WTC11 (cell line): ENCODE measurements around the gene GNS.

Experiments
- CREB1 ChIP-seq: sonication (generic); formaldehyde crosslinking; IDR thresholded peaks from 2 replicates; pipeline ENCODE4 v1.8.0; 2023; ENCODE audit warnings: mild to moderate bottlenecking, missing genetic modification reagents
- ESRRA ChIP-seq: sonication (generic); formaldehyde crosslinking; IDR thresholded peaks from 2 replicates; pipeline ENCODE4 v1.8.1; 2022; ENCODE audit warnings: mild to moderate bottlenecking, missing genetic modification reagents, borderline replicate concordance
- NR1H2 ChIP-seq: sonication (generic); formaldehyde crosslinking; IDR thresholded peaks from 2 replicates; pipeline ENCODE4 v1.9.0; 2021; ENCODE audit warnings: mild to moderate bottlenecking, moderate library complexity, missing genetic modification reagents
- RELA ChIP-seq: sonication (generic); formaldehyde crosslinking; IDR thresholded peaks from 2 replicates; pipeline ENCODE4 v1.8.1; 2022; ENCODE audit warnings: missing genetic modification reagents, mild to moderate bottlenecking, borderline replicate concordance
- ZBTB21 ChIP-seq: sonication (generic); formaldehyde crosslinking; IDR thresholded peaks from 2 replicates; pipeline ENCODE4 v1.8.1; 2023; ENCODE audit warnings: mild to moderate bottlenecking, missing genetic modification reagents, borderline replicate concordance
- ZNF232 ChIP-seq: sonication (generic); formaldehyde crosslinking; IDR thresholded peaks from 2 replicates; pipeline ENCODE4 v1.8.0; 2022; ENCODE audit warnings: mild to moderate bottlenecking, missing genetic modification reagents
- TF ChIP-seq, protein P1 (sequence below): fragments of 200-600 bp; IDR thresholded peaks from 2 replicates; pipeline ENCODE4 v1.8.0; 2022; ENCODE audit warnings: antibody characterized with exemption
- TF ChIP-seq, protein P2 (sequence below): sonication (generic); formaldehyde crosslinking; IDR thresholded peaks from 2 replicates; pipeline ENCODE4 v1.8.1; 2022; ENCODE audit warnings: low read depth, missing genetic modification reagents, borderline replicate concordance
- TF ChIP-seq, protein P3 (sequence below): sonication (generic); formaldehyde crosslinking; IDR thresholded peaks from 2 replicates; pipeline ENCODE4 v1.8.0; 2023; ENCODE audit warnings: missing genetic modification reagents, mild to moderate bottlenecking, borderline replicate concordance
- TF ChIP-seq, protein P4 (sequence below): sonication (generic); formaldehyde crosslinking; IDR thresholded peaks from 2 replicates; pipeline ENCODE4 v1.8.0; 2022; ENCODE audit warnings: mild to moderate bottlenecking, missing genetic modification reagents
- TF ChIP-seq, protein P5 (sequence below): sonication (generic); formaldehyde crosslinking; conservative IDR thresholded peaks from 2 replicates; pipeline ENCODE4 v1.8.1; 2023; ENCODE audit warnings: mild to moderate bottlenecking, low read depth, missing genetic modification reagents, moderate library complexity
- TF ChIP-seq, protein P6 (sequence below): sonication (generic); formaldehyde crosslinking; IDR thresholded peaks from 2 replicates; pipeline ENCODE4 v1.8.0; 2023; ENCODE audit warnings: missing genetic modification reagents

DNA sequence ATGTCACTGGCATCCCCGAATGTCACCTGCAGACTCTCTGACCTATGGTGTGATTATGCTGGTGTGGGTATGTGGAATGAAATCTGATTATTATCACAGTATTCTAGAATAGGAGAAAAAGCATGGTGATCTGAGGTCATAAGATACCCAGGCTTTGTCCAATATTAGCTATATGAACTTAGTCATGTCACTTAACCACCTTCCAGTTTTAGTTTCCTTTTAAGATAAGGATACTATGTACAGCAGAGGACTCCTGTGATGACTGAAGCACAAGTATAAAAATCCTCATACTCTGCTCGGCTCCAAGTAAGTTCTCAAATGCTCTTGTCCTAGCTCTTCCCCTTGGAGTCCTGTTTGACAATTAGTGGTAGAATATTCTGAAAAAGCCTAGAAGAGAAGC is 2.8 kb downstream of the GNS start:
- TF ChIP-seq, protein P1, sequence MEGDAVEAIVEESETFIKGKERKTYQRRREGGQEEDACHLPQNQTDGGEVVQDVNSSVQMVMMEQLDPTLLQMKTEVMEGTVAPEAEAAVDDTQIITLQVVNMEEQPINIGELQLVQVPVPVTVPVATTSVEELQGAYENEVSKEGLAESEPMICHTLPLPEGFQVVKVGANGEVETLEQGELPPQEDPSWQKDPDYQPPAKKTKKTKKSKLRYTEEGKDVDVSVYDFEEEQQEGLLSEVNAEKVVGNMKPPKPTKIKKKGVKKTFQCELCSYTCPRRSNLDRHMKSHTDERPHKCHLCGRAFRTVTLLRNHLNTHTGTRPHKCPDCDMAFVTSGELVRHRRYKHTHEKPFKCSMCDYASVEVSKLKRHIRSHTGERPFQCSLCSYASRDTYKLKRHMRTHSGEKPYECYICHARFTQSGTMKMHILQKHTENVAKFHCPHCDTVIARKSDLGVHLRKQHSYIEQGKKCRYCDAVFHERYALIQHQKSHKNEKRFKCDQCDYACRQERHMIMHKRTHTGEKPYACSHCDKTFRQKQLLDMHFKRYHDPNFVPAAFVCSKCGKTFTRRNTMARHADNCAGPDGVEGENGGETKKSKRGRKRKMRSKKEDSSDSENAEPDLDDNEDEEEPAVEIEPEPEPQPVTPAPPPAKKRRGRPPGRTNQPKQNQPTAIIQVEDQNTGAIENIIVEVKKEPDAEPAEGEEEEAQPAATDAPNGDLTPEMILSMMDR: no peak
- no peak for TF ChIP-seq CREB1 (CRISPR knock-in tag)
- no peak for TF ChIP-seq NR1H2 (CRISPR knock-in tag)
- TF ChIP-seq ZBTB21 (CRISPR knock-in tag): no peak
- TF ChIP-seq, protein P2, sequence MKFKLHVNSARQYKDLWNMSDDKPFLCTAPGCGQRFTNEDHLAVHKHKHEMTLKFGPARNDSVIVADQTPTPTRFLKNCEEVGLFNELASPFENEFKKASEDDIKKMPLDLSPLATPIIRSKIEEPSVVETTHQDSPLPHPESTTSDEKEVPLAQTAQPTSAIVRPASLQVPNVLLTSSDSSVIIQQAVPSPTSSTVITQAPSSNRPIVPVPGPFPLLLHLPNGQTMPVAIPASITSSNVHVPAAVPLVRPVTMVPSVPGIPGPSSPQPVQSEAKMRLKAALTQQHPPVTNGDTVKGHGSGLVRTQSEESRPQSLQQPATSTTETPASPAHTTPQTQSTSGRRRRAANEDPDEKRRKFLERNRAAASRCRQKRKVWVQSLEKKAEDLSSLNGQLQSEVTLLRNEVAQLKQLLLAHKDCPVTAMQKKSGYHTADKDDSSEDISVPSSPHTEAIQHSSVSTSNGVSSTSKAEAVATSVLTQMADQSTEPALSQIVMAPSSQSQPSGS (CRISPR knock-in tag): no peak
- TF ChIP-seq, protein P3, sequence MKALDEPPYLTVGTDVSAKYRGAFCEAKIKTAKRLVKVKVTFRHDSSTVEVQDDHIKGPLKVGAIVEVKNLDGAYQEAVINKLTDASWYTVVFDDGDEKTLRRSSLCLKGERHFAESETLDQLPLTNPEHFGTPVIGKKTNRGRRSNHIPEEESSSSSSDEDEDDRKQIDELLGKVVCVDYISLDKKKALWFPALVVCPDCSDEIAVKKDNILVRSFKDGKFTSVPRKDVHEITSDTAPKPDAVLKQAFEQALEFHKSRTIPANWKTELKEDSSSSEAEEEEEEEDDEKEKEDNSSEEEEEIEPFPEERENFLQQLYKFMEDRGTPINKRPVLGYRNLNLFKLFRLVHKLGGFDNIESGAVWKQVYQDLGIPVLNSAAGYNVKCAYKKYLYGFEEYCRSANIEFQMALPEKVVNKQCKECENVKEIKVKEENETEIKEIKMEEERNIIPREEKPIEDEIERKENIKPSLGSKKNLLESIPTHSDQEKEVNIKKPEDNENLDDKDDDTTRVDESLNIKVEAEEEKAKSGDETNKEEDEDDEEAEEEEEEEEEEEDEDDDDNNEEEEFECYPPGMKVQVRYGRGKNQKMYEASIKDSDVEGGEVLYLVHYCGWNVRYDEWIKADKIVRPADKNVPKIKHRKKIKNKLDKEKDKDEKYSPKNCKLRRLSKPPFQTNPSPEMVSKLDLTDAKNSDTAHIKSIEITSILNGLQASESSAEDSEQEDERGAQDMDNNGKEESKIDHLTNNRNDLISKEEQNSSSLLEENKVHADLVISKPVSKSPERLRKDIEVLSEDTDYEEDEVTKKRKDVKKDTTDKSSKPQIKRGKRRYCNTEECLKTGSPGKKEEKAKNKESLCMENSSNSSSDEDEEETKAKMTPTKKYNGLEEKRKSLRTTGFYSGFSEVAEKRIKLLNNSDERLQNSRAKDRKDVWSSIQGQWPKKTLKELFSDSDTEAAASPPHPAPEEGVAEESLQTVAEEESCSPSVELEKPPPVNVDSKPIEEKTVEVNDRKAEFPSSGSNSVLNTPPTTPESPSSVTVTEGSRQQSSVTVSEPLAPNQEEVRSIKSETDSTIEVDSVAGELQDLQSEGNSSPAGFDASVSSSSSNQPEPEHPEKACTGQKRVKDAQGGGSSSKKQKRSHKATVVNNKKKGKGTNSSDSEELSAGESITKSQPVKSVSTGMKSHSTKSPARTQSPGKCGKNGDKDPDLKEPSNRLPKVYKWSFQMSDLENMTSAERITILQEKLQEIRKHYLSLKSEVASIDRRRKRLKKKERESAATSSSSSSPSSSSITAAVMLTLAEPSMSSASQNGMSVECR (CRISPR knock-in tag): no peak
- no peak for TF ChIP-seq RELA (CRISPR knock-in tag)
- TF ChIP-seq, protein P4, sequence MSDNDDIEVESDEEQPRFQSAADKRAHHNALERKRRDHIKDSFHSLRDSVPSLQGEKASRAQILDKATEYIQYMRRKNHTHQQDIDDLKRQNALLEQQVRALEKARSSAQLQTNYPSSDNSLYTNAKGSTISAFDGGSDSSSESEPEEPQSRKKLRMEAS (CRISPR knock-in tag): no peak
- no peak for TF ChIP-seq ZNF232
- TF ChIP-seq, protein P5, sequence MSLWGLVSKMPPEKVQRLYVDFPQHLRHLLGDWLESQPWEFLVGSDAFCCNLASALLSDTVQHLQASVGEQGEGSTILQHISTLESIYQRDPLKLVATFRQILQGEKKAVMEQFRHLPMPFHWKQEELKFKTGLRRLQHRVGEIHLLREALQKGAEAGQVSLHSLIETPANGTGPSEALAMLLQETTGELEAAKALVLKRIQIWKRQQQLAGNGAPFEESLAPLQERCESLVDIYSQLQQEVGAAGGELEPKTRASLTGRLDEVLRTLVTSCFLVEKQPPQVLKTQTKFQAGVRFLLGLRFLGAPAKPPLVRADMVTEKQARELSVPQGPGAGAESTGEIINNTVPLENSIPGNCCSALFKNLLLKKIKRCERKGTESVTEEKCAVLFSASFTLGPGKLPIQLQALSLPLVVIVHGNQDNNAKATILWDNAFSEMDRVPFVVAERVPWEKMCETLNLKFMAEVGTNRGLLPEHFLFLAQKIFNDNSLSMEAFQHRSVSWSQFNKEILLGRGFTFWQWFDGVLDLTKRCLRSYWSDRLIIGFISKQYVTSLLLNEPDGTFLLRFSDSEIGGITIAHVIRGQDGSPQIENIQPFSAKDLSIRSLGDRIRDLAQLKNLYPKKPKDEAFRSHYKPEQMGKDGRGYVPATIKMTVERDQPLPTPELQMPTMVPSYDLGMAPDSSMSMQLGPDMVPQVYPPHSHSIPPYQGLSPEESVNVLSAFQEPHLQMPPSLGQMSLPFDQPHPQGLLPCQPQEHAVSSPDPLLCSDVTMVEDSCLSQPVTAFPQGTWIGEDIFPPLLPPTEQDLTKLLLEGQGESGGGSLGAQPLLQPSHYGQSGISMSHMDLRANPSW (CRISPR knock-in tag): no peak
- TF ChIP-seq, protein P6, sequence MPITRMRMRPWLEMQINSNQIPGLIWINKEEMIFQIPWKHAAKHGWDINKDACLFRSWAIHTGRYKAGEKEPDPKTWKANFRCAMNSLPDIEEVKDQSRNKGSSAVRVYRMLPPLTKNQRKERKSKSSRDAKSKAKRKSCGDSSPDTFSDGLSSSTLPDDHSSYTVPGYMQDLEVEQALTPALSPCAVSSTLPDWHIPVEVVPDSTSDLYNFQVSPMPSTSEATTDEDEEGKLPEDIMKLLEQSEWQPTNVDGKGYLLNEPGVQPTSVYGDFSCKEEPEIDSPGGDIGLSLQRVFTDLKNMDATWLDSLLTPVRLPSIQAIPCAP (CRISPR knock-in tag): no peak
- no peak for TF ChIP-seq ESRRA (CRISPR knock-in tag)
